Naive thymus-derived CD4-positive, alpha-beta T cell (primary cell): ENCODE measurements around the gene DNAH1. TPM values are rescaled to one million over a fixed set of nuclear protein-coding genes. Genes with fewer than 3 reads are reported as not detected.

Source experiments
- ATAC-seq: fragments of 150-1000 bp; cut with Tn5 transposase; 2 replicates; pipeline ENCODE4 v1.10.0; 2021; ENCODE audit warnings: mild to moderate bottlenecking, moderate library complexity
- CTCF ChIA-PET: fragments of 350-600 bp; sonication (Branson Sonifier 250); formaldehyde crosslinking; loops from one replicate; lab custom pipeline; 2021; ENCODE audit warnings: antibody characterized with exemption; lab: Charles Lee
- POLR2A ChIA-PET: fragments of 350-600 bp; sonication (Branson Sonifier 250); formaldehyde crosslinking; loops from one replicate; lab custom pipeline; 2021; ENCODE audit warnings: antibody characterized with exemption, inconsistent platforms; lab: Charles Lee
- DNase-seq, 9 donors: peaks; one replicate each; pipeline versions ENCODE4 v3.0.0 to v3.0.0-alpha.2; 2020 to 2022; ENCODE audit warnings: mixed read lengths in 1 of 9
- H3K27ac ChIP-seq: one replicate; pipeline ENCODE4 v1.7.0; 2013; ENCODE audit warnings: mild to moderate bottlenecking, low read depth, low read length, moderate library complexity
- H3K27me3 ChIP-seq, 2 donors: one replicate each; pipeline ENCODE4 v1.7.0; 2013; ENCODE audit warnings: low read length in 2 of 2, mild to moderate bottlenecking in 2 of 2, moderate library complexity in 2 of 2; ENCODE audit not compliant: control insufficient read depth in 2 of 2, insufficient read depth in 2 of 2
- H3K36me3 ChIP-seq, 3 experiments: 1 replicate in 2 of 3; 2 replicates in 1 of 3; pipeline ENCODE4 v1.7.0; 2013; ENCODE audit warnings: low read length in 3 of 3, mild to moderate bottlenecking in 3 of 3, moderate library complexity in 1 of 3; ENCODE audit not compliant: insufficient read depth in 3 of 3, control insufficient read depth in 2 of 3
- H3K4me1 ChIP-seq, 2 donors: one replicate each; pipeline ENCODE4 v1.7.0; 2013; ENCODE audit warnings: low read length in 2 of 2, mild to moderate bottlenecking in 2 of 2, moderate library complexity in 1 of 2; ENCODE audit not compliant: control insufficient read depth in 2 of 2, insufficient read depth in 2 of 2
- H3K4me3 ChIP-seq: 2 replicates; pipeline ENCODE4 v1.7.0; 2013; ENCODE audit warnings: mild to moderate bottlenecking, low read length
- H3K9me3 ChIP-seq, 3 experiments: 1 replicate in 2 of 3; 2 replicates in 1 of 3; pipeline ENCODE4 v1.7.0; 2013; ENCODE audit warnings: low read length in 3 of 3; ENCODE audit not compliant: control insufficient read depth in 2 of 3
- H3K27ac Mint-ChIP-seq, 9 donors: one replicate each; pipeline ENCODE4 v1.8.0; 2020 to 2022; ENCODE audit warnings: mixed read lengths in 9 of 9, mild to moderate bottlenecking in 8 of 9, moderate library complexity in 5 of 9, inconsistent platforms in 2 of 9
- H3K27me3 Mint-ChIP-seq, 5 donors: one replicate each; pipeline ENCODE4 v1.8.0; 2021 to 2022; ENCODE audit warnings: mixed read lengths in 5 of 5, mild to moderate bottlenecking in 1 of 5
- H3K36me3 Mint-ChIP-seq, 5 donors: one replicate each; pipeline ENCODE4 v1.8.0; 2020 to 2022; ENCODE audit warnings: mixed read lengths in 5 of 5, mild to moderate bottlenecking in 3 of 5, inconsistent platforms in 1 of 5
- H3K4me1 Mint-ChIP-seq, 7 donors: one replicate each; pipeline ENCODE4 v1.8.0; 2020 to 2022; ENCODE audit warnings: mixed read lengths in 7 of 7, mild to moderate bottlenecking in 3 of 7, inconsistent platforms in 1 of 7
- H3K4me3 Mint-ChIP-seq, 10 donors: one replicate each; pipeline ENCODE4 v1.8.0; 2020 to 2022; ENCODE audit warnings: mild to moderate bottlenecking in 10 of 10, mixed read lengths in 10 of 10, moderate library complexity in 6 of 10, inconsistent platforms in 2 of 10
- H3K9me3 Mint-ChIP-seq, 11 donors: one replicate each; pipeline ENCODE4 v1.8.0; 2020 to 2022; ENCODE audit warnings: mixed read lengths in 11 of 11, mild to moderate bottlenecking in 4 of 11, inconsistent platforms in 1 of 11, moderate library complexity in 1 of 11
- intact Hi-C, 2 donors: fragments of 100-400 bp; cut with micrococcal nuclease; formaldehyde crosslinking; loops; one replicate each; pipeline ENCODE4 v1.15.1; 2023
- polyA plus RNA-seq, 2 donors: library from polyadenylated mRNA; unstranded; fragments of 300-500 nt; fragmentation: Illumina TruSeq; gene quantifications; one replicate each; pipeline ENCODE4 v1.2.3, GENCODE V29; 2021
- total RNA-seq, 6 experiments: library from RNA in 5 of 6; stranded (reverse) in 5 of 6; gene quantifications; 1 replicate in 5 of 6; 2 replicates in 1 of 6; pipeline ENCODE4 v1.2.3 and lab custom pipeline; 2021 to 2026

The DNAH1 gene
- total and polyA plus RNA-seq, 7 experiments from 2014 or later: 0.35 to 69.2 (median 48.2) TPM

DNA sequence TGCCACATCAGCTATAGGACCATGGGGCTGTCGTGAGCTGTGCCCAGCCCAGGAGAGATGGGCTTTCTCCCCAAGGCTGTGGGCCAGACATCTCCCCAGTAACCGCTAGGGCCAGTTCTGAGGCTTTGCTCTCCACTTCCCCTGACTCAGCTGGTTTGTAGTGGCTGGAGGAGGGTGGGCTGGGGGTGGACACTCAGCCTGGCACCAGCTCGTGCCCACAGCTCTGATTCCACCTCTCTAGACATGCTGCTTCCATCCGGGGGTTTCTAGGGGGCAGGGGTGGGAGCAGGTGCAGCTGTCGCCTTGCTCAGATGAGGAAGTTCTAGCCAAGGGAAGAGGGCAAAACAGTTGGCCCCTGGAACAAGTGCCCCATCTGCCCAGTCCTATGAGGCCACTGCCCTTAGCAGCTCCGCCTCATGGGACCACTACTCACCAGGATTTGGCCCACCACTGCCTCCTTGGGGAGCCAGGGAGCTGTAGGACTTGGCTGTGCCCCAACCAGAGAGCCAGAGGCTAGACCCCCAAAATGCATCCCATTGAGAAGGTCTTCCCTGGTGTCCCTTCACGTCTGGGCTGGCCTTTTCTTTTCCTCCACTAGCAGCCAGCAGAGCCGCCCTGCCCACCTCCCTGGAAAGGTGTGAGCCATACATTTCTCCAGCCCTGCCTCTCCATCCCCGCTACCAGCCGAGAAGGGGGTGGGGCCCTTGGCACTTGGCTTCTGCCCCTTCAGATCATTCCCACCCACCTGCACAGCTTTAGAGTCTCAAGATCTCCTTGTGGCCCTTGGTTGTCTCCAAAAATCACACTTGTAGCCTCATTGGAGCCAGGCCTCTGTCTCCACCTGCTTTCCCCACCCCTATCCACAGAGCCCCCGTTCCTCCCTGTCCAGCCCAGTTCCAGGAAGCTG is 18.6 kb upstream of the DNAH1 start:
- H3K4me1 ChIP-seq: no peaks in the 10 kb centered on the region
- POLR2A ChIA-PET: interaction anchor here (0.6 to 0.8 kb wide), 3 partner anchors 12 to 59 kb away, joined by 3 to 7 read pairs (median 3); partner anchors contain the start of gene TWF2
- H3K4me1 Mint-ChIP-seq: peaks cover 0 to 18% (median 6%) of the 10 kb centered on the region in 7 donors
- DNase-seq: no peak
- intact Hi-C loops: no loop called here
- peaks cover 0 to 13% (median 3%) of the 10 kb centered on the region in 5 donors for H3K36me3 Mint-ChIP-seq
- H3K9me3 Mint-ChIP-seq: no peaks in the 10 kb centered on the region
- no peaks in the 10 kb centered on the region for H3K9me3 ChIP-seq
- H3K4me3 ChIP-seq: no peak overlapping the region
- H3K4me3 Mint-ChIP-seq: no peak overlapping the region
- H3K27ac ChIP-seq: no peak overlapping the region
- CTCF ChIA-PET: interaction anchor here (1.0 to 5.8 kb wide), 3 partner anchors 42 to 77 kb away, joined by 3 to 26 read pairs (median 3); partner anchors contain the start of gene TLR9
- peak overlapping the region in 1 of 9 donors; percentile 41 for H3K27ac Mint-ChIP-seq
- no peaks in the 10 kb centered on the region for H3K27me3 ChIP-seq
- ATAC-seq: peak; percentile 13
- H3K36me3 ChIP-seq: peaks cover 0 to 38% (median 3%) of the 10 kb centered on the region in 3 experiments
- H3K27me3 Mint-ChIP-seq: no peaks in the 10 kb centered on the region

GRCh38 chr3:52298149-52299098 is 17.7 kb upstream of the DNAH1 start:
- Histone ChIP-seq H3K4me1 (no peaks in the 10 kb centered on the region), H3K27ac (no peak overlapping the region), H3K4me3 (no peak overlapping the region), H3K27me3 (no peaks in the 10 kb centered on the region), H3K36me3 (peaks cover 0 to 29% (median 0%) of the 10 kb centered on the region in 3 experiments), H3K9me3 (no peaks in the 10 kb centered on the region)
- Mint-ChIP-seq H3K27ac (peak overlapping the region in 1 of 9 donors; percentile 41), H3K4me1 (peaks cover 0 to 18% (median 6%) of the 10 kb centered on the region in 7 donors), H3K4me3 (no peak overlapping the region), H3K9me3 (no peaks in the 10 kb centered on the region), H3K27me3 (no peaks in the 10 kb centered on the region), H3K36me3 (peaks cover 0 to 12% (median 3%) of the 10 kb centered on the region in 5 donors)
- CTCF ChIA-PET: interaction anchor here (5.8 kb wide), 1 partner anchor 41 kb away, joined by 26 read pairs; no protein-coding TSS in a partner anchor
- intact Hi-C loops: no loop called here
- POLR2A ChIA-PET: no interaction called here
- no peak for DNase-seq
- ATAC-seq: no peak

GRCh38 chr3:52299247-52299878 is 16.8 kb upstream of the DNAH1 start:
- no peaks in the 10 kb centered on the region for H3K27me3 ChIP-seq
- POLR2A ChIA-PET: no interaction called here
- Mint-ChIP-seq H3K9me3 (no peaks in the 10 kb centered on the region), H3K36me3 (peaks cover 0 to 14% (median 3%) of the 10 kb centered on the region in 5 donors), H3K27ac (peak overlapping the region in 2 of 9 donors; percentile 23 to 48), H3K4me1 (peaks cover 0 to 19% (median 9%) of the 10 kb centered on the region in 7 donors), H3K27me3 (no peaks in the 10 kb centered on the region), H3K4me3 (no peak overlapping the region)
- CTCF ChIA-PET: interaction anchor here (1.2 to 5.8 kb wide), 2 partner anchors 40 to 68 kb away, joined by 3 to 26 read pairs; no protein-coding TSS in a partner anchor
- ATAC-seq: no peak
- no peak overlapping the region for H3K4me3 ChIP-seq
- H3K9me3 ChIP-seq: no peaks in the 10 kb centered on the region
- H3K4me1 ChIP-seq: no peaks in the 10 kb centered on the region
- peaks cover 0 to 27% (median 0%) of the 10 kb centered on the region in 3 experiments for H3K36me3 ChIP-seq
- intact Hi-C loops: no loop called here
- H3K27ac ChIP-seq: no peak overlapping the region
- no peak for DNase-seq

DNA sequence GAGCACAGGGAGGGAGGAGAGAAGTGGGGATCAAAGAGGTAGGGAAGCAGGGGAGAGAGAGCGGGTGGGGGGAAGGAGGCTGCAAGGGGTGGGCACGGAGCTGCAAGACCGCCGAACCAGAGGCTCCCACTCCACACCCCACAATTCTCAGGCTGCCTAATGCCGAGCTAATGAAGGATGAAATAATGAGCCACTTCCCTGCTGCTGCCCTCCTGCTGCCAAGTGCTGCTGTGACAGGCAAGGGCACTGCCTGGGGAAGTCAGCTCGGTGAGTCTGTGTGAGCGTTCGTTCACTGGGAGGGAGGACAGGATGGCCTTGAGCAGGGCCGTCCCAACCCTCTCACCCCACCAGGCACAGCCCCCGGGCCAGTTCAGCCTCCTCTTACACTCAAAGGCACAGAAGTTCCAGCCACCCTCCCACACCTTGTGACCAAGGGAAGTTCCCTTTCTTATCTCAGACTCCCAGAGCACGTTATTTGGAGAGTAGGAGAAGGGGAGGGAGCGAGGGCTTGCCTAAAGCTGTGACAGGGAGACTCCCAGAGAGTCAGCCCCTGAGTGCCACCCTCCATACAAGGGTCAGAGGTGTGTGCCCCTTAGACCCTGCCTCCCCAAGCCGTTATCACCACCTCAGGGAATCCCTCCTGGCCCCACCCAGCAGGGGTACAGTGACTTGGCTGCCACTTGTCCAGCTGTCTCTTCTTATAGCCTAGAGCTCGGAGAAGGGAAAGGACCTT is 16.1 kb upstream of the DNAH1 start:
- Mint-ChIP-seq H3K36me3 (peaks cover 0 to 16% (median 0%) of the 10 kb centered on the region in 5 donors), H3K27me3 (no peaks in the 10 kb centered on the region), H3K9me3 (no peaks in the 10 kb centered on the region), H3K4me3 (no peak overlapping the region), H3K4me1 (peaks cover 0 to 21% (median 13%) of the 10 kb centered on the region in 7 donors), H3K27ac (peak overlapping the region in 1 of 9 donors; percentile 51)
- ChIA-PET CTCF (interaction anchor here (1.2 kb wide), 1 partner anchor 69 kb away, joined by 3 read pairs; no protein-coding TSS in a partner anchor), POLR2A (no interaction called here)
- Histone ChIP-seq H3K9me3 (no peaks in the 10 kb centered on the region), H3K36me3 (peaks cover 0 to 29% (median 0%) of the 10 kb centered on the region in 3 experiments), H3K27ac (no peak overlapping the region), H3K4me1 (no peaks in the 10 kb centered on the region), H3K27me3 (no peaks in the 10 kb centered on the region), H3K4me3 (no peak overlapping the region)
- DNase-seq: no peak
- intact Hi-C loops: no loop called here
- peak; percentile 64 for ATAC-seq

- H3K27ac ChIP-seq: no peak overlapping the region
- Mint-ChIP-seq H3K9me3 (no peaks in the 10 kb centered on the region), H3K4me1 (peaks cover 3 to 42% (median 25%) of the 10 kb centered on the region in 7 donors), H3K36me3 (peaks cover 0 to 9% (median 3%) of the 10 kb centered on the region in 5 donors), H3K27ac (no peak overlapping the region), H3K4me3 (no peak overlapping the region), H3K27me3 (no peaks in the 10 kb centered on the region)
- peaks cover 8 to 17% of the 10 kb centered on the region in 2 donors for H3K4me1 ChIP-seq
- intact Hi-C loops: no loop called here
- no peaks in the 10 kb centered on the region for H3K9me3 ChIP-seq
- H3K36me3 ChIP-seq: peaks cover 0 to 12% (median 0%) of the 10 kb centered on the region in 3 experiments
- no peak overlapping the region for H3K4me3 ChIP-seq
- DNase-seq: no peak
- ChIA-PET POLR2A (interaction anchor here (1.0 kb wide), 1 partner anchor 12 kb away, joined by 3 read pairs; no protein-coding TSS in a partner anchor), CTCF (no interaction called here)
- ATAC-seq: no peak
- H3K27me3 ChIP-seq: no peaks in the 10 kb centered on the region
These were observed 13.5 kb upstream of the DNAH1 start for GRCh38 chr3:52302426-52303145.
